Activated CD4-positive, CD25-positive, alpha-beta regulatory T cell treated with anti-CD3 and anti-CD28 coated beads, Interleukin-2, amount 50 U/mL, for 24 hours (primary cell): ENCODE data around the gene NENF.

Experiments used
- ATAC-seq, 2 donors: fragments of 150-1000 bp; cut with Tn5 transposase; one replicate each; pipeline ENCODE4 v1.10.0; 2021; ENCODE audit warnings: mild to moderate bottlenecking in 1 of 2, moderate library complexity in 1 of 2

The NENF gene

DNA sequence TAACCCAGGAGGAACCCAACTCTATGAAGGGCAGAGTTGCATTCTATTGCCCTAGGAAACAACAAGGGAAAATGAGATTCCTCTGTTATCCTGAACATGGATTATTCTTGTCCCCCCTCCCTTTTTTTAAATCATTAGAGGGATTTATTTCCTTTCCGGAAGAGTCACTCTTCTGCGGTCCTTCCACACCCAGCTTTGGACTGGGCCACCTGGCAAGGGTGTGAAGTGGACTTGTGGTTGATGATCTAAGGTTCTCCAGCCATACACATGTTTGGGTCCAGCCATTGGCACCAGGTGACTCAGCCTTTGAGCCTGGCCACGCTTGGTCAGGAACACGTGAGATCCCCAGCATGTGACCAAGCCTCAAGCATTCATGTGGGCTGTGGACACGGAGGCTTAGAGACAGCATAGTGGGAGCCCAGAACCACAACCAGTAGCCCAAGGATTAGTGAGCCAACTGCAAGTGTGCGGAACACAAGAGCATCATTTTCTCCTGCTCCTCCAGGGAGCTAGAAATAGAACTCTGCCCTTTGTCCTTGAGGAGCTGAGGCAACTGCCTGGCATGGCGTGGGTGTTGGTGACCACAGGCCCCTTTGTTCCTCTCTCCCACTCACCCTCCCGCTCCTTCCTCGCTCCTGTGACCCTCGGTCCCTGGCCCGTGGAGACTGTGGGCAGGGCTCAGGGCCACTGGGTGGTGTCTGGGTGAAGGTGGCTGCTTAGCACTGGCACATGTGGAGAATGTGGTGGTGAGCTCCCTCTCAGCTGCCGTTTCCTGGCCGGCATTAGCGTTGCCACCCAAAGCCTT is 50.1 kb downstream of the NENF start:
- no peak for ATAC-seq

DNA sequence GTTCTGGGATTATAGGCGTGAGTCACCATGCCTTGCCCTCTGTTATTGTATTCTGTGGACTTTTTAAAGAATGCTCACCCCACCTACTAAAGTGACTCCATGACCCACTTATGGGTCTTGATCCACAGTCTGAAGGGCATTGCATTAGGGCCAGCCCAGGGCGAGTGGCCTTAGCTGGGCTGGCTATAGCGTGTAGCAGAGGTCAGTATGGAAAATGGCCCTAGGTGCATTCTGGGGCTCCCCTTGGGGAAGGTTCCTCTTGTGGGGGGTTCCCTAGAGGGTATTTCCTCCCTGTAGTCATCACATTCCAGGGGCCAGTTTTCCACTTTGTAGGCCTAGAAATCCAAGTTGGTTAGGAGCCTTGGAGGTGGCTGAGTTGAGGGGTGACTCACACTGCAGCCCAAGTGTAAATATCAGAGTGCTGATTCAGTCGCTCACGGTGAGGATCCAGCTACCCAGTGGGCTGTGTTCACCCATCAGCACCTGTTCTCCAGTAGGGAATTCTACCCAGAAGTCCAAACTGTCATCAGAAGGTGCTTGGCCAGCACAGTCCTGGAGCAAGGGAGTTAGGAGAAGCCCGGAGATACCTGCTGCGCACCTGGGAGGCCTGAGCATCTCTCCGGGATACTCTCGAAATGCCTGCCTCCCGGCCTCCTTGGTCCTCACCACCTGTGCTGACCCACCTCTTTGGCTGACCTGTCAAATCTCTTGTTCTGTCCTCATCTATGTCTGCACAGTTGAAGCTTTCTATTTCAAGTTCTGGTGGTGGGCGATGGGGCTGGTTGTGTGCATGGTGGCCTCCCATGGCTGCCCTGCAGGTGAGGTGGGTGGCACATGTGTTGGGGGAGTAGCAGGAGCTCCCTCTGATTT is 52.2 kb downstream of the NENF start:
- ATAC-seq = no peak

DNA sequence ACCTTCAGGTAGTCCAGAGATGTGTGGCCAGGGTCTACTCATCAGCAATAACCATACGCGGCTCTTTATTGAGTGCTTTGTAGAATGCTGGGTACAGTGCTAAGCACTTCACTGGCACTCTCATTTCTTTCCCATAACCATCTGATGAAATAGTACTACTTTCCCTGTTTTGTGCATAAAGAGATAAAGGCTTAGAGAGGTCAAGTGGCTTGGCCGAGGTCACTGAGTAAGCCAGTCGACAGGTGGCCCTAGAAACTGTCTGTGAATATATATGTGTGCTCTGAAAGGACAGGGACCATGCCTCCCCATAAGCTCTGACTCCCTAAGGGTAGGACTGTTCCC is 52.8 kb downstream of the NENF start:
- no peak for ATAC-seq

DNA sequence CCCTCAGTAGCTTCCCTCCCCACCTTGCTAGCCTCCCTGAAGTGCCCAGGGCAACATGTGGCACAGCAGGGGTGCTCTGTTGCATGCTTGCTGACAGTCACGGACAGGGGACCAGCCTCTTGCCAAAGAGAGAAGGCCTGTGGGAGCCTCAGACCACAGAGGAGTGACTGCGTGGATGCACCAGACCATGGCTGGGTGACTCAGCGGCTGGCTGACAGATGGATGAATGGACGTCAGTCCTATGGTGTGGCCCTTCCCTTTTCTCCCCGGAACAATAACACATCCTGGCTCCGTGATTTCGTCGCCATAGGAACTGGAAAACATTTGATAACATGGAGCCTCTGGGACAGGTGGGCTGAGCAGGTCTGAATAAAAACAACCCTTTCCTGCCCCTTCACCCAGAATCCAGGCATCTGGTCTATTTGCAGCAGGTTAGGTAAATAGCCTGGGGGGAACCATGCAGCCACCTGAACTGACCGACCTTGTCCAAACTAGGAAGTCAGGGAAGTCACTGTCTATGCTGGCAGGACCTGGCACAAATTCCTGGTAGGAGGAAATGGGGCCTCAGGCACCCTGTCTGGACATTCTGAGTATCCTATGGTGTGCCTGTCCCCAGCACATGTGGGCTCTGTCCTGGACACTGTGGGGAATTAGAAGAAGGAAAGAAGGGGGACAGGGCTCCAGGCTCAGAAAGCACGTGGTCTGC is 53.3 kb downstream of the NENF start:
- peak; percentile 21 for ATAC-seq

DNA sequence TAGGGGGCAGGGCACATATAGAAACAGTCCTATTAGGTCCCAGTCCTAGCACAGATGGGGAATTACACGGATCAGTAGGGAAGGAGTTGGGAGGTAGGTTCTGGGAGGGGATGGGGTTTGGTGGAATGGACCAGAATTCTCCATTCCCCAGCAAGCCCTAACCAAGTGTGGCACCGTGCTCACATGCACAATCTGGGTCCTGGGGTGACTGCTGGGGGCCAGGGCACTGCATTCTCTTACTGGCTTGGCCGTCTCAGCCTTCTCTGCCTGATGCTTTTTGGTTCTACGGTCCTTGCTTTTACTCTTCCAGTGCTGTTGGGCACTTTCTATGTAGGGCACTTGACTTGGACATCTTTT is 53.9 kb downstream of the NENF start:
- no peak for ATAC-seq

DNA sequence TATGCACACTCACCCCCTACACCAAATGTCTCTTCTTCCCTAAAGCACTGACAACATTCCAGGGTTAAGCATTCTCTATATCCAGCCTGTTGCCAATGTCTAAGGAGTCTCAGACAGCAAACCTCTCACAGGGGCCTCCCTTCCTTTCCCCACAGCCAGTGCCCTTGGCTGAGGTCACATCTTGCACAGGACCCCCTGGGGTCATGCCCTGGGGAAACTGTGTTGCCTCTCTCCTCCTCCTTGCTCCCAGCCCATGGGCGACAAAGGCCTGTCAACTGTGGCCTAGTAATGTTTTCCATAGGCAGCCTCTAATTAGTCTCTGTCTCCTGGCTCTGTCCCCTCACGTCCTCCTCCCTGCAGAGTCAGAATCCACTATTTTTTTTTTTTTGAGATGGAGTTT is 54.6 kb downstream of the NENF start:
- ATAC-seq = no peak

DNA sequence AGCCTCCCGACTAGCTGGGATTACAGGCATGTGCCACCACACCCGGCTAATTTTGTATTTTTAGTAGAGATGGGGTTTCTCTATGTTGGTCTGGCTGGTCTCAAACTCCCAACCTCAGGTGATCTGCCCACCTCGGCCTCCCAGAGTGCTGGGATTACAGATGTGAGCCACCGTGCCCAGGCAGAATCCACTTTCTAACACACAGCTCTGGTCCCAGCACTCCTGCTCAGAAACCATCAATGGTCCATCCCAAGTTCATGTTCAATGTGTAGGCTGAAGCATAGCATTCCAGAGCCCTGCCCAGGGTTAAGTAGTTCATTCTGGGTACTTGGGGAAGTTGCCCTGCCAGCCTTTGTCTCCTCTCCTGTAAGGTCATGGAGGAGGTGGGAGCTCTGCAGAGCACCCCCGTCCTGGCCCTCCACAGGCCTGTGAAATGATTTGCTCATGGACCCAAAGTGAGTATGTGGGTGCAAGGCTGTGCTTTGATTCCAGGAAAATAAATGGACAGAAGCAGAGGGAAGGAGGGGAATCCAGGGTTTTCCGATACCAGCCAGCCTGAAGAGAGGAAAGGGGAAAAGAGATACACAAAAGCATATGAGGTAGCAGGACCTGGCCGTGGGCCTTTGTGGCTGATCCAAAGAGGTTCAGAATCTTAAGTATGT is 55.2 kb downstream of the NENF start:
- no peak for ATAC-seq

DNA sequence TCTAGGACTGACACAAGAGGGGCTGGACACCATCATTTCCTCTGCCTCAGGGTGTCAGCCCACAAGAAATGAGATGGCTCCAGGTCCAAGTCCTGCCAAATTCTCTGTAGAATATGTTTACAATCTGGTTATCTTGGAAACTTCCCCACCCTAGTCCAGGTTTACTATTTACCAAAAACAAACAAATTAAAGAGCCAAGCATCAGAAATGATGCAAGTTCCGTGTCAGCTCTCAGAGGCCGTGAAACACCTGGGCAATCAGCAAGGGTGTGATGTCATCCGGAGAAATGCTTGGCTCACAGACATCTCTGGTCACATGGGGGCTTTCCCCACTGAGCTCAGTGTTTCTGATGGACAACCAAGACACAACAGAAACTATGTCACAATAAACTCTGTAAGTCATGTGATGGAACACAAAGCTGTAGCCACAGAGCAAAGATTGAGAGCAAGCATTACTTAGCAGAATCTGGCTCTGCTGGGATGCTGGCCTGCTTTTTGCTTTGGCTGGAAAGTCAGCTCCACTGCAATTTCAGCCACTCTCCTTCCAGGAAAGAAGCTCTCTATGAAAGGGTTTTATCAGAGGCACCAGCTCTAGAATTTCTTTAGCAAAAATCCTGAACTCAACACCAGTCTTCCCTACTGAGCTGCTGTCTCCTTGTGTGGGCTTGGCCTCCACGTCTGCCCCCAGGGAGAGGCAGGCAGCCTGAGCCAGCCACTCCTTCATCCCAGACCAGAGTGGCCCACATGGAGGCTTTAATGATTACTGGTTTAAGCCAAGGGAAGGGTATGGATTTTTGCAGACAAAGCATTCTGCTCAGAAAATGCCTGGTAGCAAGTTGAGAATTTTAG is 55.9 kb downstream of the NENF start:
- ATAC-seq = peak; percentile 45 to 61

DNA sequence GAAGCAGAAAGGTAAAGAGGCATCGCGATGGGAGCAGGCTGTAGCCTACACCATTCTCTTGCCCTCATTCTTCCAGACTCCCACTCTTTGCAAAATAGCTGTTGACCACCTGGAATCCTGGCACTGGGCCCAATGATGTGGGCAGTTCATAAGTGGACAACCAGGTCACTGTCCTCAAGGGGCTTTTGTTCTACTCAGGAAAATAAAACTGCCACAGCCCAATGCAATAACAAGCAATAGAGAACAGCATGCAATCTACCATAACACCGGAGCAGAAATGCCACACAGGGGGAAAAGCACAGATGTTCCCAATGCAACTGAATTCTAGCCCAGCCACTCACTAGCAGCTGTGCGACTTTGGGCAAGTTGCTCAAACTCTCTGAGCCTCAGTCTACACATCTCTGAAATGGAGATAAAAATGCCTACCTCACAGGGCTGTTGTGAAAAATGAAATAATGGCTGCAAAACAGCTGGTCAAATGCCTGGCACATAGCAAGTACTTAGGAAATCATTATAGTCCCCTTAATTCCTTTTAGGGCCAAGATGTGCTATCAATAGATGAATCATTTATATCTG is 56.7 kb downstream of the NENF start:
- ATAC-seq = no peak

DNA sequence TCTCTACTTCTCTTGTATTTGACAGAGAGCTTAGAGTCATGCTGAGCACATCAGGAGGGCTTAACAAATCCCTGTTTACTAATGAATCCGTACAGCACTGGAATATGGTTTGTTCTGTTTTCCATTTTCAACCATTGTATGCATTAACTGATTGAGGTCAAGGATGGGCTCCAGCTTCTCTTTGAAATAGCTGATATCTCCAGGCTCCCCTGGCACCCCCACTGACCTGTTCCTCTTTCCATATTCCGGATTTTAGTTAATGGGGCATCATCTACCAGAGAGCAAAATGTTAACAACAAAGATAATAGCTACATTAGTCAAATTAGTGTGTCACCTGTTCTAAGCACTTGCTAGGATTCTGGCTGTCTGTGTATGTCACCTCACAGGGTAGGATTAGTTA is 57.6 kb downstream of the NENF start:
- ATAC-seq = no peak

DNA sequence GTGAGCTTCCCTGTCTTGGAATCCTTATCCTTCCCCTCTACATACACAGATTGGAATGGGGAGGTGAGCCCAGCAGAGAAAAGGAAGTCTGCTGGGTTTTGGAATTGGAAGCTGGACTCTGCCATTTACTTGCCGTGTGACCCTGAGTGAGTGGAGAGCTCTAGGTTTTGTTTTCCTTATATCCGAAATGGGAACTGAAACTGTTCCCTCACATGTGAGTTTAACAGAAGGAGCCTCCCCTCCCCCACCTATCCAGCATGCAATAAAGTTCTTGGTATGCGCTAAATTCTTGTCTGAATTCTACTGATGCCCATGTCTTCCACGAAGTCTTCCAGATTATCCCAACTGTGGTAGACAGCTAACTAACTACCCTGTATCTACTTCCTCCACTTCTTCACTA is 58.7 kb downstream of the NENF start:
- no peak for ATAC-seq
